NCI-H146 (cell line): ENCODE results near the gene SETD3.

Experiments used
- DNase-seq: peaks from one replicate; lab custom pipeline; 2025; lab: John Stamatoyannopoulos, UW

Gene SETD3

GRCh38 chr14:99423434-99423833, 57.2 kb downstream of the SETD3 start:
- no peak for DNase-seq

DNA sequence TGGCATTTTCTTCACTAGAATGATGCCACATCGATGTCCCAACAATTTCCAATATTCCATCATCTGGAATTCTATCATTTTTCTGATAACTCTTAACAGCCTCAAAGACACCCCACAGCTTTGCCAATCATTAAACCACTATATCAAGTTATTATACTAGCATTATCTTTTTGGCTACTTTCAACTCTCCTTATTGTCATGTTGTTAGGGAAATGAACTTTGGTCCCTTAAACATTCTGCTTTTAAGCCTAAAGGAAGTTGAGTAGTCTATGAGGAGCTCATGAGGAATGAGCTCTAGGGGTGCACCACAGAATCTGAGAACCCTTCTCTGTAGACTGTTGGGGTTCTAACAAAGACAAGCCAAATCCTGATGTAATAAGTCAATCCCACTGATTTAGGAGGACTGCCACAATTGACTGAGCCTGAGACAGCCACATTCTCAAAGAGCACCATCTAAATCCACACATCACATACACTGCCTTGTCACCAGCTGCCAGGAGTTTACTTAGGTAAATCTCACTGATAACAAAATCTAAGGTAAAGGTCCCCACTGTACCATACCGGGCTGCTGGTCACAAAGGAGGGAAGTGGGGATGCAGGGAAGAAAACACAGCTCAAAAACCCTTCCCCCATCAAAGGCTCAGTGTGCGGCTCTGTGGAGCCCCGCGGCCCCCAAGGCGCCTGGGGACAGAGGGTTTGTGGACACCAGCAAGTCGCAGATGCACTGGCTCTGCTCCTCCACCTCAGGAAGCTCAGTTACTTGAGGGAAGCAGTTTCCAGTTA, 58.2 kb downstream of the SETD3 start:
- peak; percentile 14 for DNase-seq

- DNase-seq: no peak
These were observed 59.9 kb downstream of the SETD3 start for GRCh38 chr14:99420711-99421110.

DNA sequence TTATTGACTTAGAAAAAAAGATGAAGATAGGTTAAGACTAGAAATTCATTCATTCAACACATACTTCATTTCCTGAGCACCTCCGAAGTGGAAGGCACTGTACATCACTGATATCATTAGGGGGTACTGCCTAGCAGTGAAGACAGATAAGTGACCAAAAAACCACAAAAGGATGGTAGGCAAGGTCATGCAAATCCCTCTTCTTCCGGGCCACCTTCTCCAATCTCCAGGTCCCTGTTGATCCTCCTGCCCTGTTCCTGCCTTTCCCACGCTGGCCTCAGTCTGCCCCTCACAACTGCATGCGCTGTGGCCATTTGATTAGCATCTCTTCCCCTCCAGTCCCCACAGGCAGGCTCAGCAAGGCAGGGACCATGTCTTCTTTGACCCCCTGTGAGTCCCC, 60.8 kb downstream of the SETD3 start:
- no peak for DNase-seq

DNA sequence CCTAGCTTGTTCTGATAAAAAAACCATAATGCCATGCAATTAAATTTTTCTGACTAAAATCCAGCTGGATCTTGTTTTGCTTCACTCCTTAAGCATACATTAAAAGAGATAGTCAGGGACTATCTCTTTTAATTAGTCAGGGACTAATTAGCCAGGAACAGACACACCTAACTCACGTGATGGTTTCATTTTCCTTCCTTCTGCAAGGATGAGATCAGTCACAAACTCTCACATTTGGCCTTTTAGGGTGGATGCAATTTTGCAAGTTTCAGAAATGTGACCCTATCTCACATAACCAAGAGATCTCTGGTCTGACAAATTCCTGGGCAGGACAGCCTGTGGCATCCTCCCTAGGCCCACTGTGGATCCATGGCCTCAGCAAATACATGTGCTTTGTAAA, 62.4 kb downstream of the SETD3 start:
- no peak for DNase-seq

GRCh38 chr14:99416909-99417308, 63.8 kb downstream of the SETD3 start:
- DNase-seq: no peak

- DNase-seq: peak; percentile 44
These were observed 65.0 kb downstream of the SETD3 start for GRCh38 chr14:99415496-99416281.

GRCh38 chr14:99413911-99414310, 66.7 kb downstream of the SETD3 start:
- DNase-seq: no peak

- DNase-seq: no peak
These were observed 67.5 kb downstream of the SETD3 start for GRCh38 chr14:99413172-99413571.

DNA sequence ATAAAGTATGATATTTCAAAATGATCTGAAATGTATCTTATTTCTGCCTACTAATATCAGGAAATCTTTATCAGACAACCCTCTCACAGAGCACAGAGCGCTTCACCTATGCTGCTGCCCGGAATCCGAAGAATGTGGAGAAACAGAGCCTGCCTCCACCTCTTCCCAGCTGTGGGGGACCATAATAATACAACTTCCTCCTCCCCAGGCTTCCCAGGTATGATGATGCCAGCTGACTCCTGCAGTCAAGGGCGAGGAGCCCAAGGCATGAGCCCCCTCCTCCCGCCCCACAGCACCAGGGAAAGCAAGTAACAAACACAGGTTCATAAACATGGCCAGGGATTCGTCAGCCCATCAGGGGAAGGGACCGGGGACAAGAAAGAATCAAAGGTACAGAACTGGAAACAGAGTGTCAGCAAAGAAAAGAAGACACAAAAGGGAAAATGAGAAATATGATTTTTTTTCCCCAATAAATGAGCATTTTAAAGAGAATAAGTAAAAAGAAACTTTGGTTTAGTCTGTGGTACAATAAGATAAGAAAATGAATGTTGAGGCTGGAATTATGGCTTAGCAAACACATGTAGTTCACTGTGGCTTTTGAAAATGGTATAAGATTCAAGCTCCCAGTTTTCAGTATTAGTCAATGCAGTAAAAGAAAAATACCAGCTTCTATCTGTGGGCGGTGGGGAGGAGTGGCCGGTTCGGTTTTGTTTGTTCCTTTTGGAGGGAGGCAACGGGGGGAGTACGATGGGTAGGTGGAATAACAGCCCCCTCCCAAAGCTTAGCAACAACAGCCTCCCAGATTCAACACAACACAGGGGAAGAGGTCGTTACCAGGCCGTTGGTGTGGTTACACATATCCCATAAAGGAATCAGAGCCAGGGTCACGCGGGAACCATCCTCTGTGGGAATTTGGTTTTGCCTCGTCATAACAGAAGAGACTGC, 68.3 kb downstream of the SETD3 start:
- no peak for DNase-seq

DNA sequence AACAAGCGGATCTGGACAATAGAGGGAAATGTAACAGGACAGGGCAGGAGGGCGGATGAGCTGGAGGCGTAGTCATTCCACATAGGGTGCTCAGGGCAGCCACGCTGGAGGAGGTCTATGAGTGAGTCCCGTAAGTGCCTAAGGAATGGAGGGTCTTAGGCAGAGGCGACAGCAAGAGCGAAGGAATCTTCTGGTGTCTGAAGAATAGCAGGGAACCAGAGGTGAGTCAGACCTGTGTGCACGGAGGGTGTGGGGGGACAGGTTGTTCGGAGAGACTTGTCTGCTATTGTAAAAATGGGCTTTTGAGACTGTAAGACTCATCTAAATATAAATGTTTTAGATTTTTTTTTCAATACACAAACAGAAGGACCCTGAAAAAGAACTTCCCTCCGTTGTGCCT, 70.6 kb downstream of the SETD3 start:
- DNase-seq: no peak

DNA sequence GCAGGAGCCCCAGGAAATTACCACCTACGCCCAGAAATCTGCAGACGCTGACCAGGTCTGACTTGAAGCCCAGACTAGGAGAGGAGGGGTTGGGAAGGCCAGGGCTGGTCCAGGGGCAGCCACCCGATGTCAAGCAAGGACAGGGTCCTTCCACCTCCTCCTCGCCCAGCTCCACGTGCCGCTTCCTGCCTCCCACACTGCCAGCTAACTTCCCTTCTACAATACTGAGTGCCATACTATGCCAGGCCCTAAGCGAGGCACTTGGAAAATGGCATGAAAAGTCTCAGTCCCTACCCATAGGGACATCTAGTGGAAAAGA, 71.7 kb downstream of the SETD3 start:
- no peak for DNase-seq

- no peak for DNase-seq
These were observed 72.2 kb downstream of the SETD3 start for GRCh38 chr14:99408286-99408970.

DNA sequence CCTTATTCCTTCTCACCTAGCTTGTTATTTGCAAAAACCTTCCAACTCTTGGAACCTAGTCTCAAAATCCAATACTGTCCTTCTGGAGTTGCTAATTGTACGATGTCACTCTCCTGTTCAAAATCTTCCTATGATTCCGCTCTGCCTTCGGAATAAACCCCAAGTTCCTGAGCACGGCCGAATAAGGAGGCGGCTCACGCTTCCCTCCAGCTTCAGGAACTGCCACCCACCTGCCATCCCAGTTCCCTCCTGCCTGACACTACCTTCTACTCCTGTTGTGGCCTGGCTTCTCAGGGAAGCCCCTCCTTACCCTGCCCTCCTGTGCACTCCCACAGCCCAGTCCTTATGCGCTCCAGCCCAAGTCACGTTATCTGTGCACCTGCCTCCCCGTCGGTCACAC, 73.2 kb downstream of the SETD3 start:
- no peak for DNase-seq

DNA sequence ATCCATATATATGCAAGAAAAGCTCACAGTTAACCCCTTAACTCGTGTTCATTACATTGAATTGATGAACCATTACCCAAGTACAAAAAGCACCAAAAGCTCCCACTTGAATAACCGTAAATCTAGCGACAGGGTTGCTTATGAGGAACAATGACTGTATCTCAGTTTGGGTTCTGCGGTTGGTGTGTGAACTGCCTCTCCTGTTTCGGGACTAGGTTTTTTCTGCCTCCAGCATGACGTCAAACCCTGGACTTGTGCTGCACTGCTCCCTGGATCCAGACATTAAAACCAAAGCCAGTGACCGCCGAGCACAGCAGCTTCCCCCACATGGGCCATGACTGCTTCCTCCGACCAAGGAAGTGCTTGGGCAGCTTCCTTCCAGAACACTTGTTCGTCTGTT, 77.7 kb downstream of the SETD3 start:
- DNase-seq: no peak

DNA sequence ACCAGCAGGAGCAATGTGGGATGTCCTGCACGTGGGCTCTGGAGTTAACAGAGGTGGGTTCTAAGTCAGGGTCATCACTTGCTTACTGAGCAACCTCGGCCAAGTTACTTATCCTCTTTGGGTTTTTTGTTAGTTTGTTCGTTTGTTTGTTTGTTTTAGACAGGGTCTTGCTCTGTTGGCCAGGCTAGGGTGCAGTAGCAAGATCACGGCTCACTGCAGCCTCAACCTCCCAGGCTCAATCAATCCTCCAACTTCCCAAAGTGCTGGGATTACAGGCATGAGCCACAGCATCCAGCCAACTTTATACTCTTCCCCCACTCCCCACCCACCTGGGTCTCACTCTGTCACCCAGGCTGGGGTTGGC, 78.4 kb downstream of the SETD3 start:
- DNase-seq: no peak

GRCh38 chr14:99401621-99402284, 78.9 kb downstream of the SETD3 start:
- DNase-seq: no peak

GRCh38 chr14:99401211-99401610, 79.4 kb downstream of the SETD3 start:
- no peak for DNase-seq

DNA sequence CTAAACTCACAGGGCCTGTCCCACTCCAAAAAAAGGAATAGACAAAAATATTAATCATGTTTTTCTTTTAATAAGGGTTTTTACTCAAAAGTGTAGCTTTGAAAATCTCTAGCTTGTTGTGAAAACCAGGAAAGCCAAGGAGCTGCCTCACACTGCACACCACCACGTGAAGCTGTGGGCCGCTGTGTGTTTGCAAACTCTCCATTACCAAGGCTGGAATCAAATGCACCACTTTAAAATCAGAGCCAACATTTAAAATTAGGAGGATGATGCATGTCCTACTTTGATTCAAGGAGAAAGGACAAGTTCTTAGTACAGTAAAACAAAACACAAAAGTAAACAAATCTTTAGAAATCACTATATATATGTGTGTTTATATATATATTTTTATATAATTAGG, 83.0 kb downstream of the SETD3 start:
- DNase-seq: no peak

- no peak for DNase-seq
These were observed 84.6 kb downstream of the SETD3 start for GRCh38 chr14:99395909-99396530.

DNA sequence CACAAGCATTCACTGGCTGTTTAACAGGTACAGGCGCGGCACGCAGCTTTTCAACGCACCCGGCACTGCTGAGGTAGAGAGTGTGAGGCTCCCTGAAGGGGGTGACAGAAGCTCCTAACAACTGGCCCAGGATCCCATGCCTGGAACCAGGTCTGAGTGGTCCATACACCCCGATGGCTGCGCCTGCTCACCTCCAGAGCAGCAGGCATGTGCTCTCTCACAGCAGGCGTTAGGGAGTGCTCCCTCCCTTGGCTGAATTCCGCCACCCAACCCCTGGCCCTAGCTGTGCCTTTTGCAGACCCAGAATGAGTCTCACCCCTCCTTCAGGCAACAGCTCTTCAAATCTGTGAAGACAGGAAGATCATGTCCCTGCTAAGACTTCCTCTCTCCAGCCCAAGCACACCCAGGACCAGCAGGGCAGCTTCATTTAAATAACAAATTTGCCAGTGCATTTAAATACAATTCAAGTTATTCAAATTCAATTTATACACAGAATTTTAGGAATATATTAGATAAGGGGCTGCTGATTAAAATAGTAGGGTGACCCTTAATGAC, 86.0 kb downstream of the SETD3 start:
- DNase-seq: no peak
